GM12892 (cell line): ENCODE measurements around the gene PRKCZ.

Source experiments
- POLR2A ChIP-seq: IDR thresholded peaks from 2 replicates; pipeline ENCODE4 v1.6.1; 2011; ENCODE audit warnings: low read depth, low read length, control low read depth
- POLR2AphosphoS5 ChIP-seq: IDR thresholded peaks from 2 replicates; pipeline ENCODE4 v1.6.1; 2011; ENCODE audit warnings: low read depth, low read length, control low read depth
- TAF1 ChIP-seq: IDR thresholded peaks from 2 replicates; pipeline ENCODE4 v1.6.1; 2011; ENCODE audit warnings: low read depth, mild to moderate bottlenecking, control low read depth, low read length, borderline replicate concordance

DNA sequence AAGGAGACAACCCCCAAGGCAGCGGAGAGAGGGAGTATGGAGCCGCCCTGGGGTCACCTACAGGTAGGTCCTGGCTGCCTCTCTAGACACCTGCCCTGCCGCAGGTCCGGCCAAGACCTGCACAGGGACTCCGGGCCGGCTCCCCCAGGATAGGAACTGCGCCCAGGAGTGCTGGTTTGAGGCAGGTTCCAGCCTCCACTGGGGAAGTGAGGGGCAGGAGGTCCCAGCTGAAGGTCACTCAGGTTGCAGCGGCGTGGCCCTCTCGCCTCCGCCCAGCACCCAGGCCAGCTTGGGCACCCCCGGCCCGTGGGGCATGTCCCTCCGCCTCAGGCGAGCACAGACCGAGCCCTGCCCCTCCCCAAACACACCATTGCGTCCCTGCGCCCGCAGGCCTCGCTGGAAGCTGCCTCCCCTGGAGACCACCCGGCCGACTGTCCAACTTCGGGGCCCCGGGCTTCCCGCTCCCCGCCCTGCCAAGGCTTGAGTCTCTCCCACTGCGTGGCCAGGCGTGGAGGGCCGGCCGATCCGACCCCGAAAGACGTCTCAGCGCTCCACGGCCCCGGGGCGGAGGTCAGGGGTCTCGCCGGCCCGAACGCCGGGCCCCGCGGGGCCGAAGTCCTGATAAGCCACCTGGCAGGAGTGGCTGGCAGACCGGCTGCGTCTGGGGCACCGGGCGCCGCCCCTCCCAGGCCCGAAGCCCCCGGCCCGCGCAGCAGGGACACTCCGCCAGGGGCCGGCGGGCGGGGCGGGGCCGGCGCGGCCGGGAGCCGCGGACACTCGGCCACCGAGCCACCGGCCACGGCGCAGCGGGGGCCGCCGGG, 176.5 kb downstream of the PRKCZ start:
- TF ChIP-seq POLR2AphosphoS5 (no peak), POLR2A (no peak), TAF1 (no peak)
